ENCODE data around the gene ADAMTS2. TPM values are rescaled to one million over a fixed set of nuclear protein-coding genes. Genes with fewer than 3 reads are reported as not detected.

Gene ADAMTS2
- total and polyA plus RNA-seq, 10 donors: 4.0 to 101 (median 47.5) TPM

DNA sequence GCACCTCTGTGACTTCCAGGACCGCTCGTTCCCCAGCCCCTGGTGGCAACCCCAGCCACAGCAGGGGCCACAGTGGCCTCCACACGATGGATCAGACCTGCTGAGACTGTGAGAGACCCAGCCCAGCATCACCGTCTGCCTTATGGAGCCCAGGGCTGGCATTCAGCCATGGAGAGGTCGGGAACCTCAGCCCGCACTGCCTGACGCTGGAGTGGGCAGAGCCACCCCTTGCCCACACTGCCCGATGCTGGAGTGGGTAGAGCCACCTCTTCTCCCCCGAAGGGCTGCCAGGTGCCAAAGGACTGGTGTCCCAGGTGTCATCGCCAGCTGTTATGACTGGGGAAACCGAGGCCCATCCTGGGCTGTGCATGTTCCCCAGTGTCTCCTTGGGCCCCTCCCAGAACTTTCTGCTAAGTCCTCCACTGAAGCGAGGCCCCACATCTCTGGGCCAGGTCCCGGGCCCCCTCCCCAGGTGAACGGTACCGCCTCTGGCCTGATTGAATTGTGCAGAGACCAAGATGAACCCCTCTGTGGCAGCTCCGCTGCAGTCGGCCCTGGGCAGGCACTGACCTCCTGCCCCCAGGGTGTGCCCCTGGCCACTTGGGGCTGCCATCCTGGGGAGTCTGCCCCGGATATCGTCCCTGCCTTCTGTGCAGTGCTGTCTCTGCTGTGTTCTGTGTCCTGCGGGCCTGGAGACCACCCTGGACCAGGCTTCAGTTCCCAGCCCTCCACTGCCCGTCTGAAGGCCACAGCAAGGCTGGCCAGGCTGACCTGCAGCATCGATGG lies 137.1 kb downstream of the ADAMTS2 start:
- TF ChIP-seq, protein P1, sequence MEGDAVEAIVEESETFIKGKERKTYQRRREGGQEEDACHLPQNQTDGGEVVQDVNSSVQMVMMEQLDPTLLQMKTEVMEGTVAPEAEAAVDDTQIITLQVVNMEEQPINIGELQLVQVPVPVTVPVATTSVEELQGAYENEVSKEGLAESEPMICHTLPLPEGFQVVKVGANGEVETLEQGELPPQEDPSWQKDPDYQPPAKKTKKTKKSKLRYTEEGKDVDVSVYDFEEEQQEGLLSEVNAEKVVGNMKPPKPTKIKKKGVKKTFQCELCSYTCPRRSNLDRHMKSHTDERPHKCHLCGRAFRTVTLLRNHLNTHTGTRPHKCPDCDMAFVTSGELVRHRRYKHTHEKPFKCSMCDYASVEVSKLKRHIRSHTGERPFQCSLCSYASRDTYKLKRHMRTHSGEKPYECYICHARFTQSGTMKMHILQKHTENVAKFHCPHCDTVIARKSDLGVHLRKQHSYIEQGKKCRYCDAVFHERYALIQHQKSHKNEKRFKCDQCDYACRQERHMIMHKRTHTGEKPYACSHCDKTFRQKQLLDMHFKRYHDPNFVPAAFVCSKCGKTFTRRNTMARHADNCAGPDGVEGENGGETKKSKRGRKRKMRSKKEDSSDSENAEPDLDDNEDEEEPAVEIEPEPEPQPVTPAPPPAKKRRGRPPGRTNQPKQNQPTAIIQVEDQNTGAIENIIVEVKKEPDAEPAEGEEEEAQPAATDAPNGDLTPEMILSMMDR (IDR thresholded peaks at IDR 0.05 in 8 of 11, conservative IDR thresholded peaks at IDR 0.05 in 3 of 11): no peak
- TF ChIP-seq POLR2AphosphoS5 (IDR thresholded peaks at IDR 0.05) (no peak), POLR2A (IDR thresholded peaks at IDR 0.05) (no peak)
- intact Hi-C loops (cut with DNase I; ENCODE audit: low total_unique reads): no loop called here
- WGBS, 5 donors: 80 to 89% (median 86%) methylated on average over 12 to 22 of the region's 22 CpGs
- Histone ChIP-seq H3K9me3 (no peaks in the 10 kb centered on the region), H3K27me3 (replicated peaks in 1 of 7) (peaks cover 0 to 2% (median 0%) of the 10 kb centered on the region in 7 donors), H3K36me3 (peaks cover 0 to 26% (median 0%) of the 10 kb centered on the region in 6 donors), H3K27ac (no peak overlapping the region), H3K4me1 (peaks cover 0 to 15% (median 8%) of the 10 kb centered on the region in 6 donors), H3K4me3 (no peak overlapping the region)
- DNase-seq: no peak

DNA sequence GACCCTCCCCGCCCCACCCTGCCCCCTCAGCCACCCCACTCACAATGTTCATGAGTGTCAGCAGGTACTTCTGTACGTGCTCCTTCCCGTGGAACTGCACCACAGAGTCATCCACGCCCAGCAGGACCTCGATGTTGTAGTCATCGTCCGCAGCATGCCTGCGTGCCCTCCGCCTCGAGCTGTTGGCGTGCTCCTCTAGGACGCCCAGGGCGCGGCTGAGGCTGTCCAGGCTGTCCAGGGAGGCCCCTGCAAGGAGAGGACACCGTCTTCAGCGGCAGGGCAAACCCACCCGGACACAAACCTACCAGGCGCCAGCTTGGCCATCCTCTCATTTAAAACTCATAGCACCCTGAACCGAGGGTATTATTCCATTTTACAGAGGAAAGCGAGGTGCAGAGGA lies 137.8 kb downstream of the ADAMTS2 start:
- H3K4me3 ChIP-seq: no peak overlapping the region
- WGBS, 5 donors: 80 to 85% (median 81%) methylated on average over 10 to 20 of the region's 20 CpGs
- H3K9me3 ChIP-seq: no peaks in the 10 kb centered on the region
- intact Hi-C loops (cut with DNase I; ENCODE audit: low total_unique reads): no loop called here
- H3K27me3 ChIP-seq (replicated peaks in 1 of 7): peaks cover 0 to 6% (median 0%) of the 10 kb centered on the region in 7 donors
- peaks cover 0 to 15% (median 8%) of the 10 kb centered on the region in 6 donors for H3K4me1 ChIP-seq
- H3K36me3 ChIP-seq: peaks cover 0 to 33% (median 0%) of the 10 kb centered on the region in 6 donors
- no peak for TF ChIP-seq POLR2AphosphoS5 (IDR thresholded peaks at IDR 0.05)
- TF ChIP-seq POLR2A (IDR thresholded peaks at IDR 0.05): no peak
- TF ChIP-seq, protein P1 (IDR thresholded peaks at IDR 0.05 in 8 of 11, conservative IDR thresholded peaks at IDR 0.05 in 3 of 11): no peak
- DNase-seq: no peak
- no peak overlapping the region for H3K27ac ChIP-seq

DNA sequence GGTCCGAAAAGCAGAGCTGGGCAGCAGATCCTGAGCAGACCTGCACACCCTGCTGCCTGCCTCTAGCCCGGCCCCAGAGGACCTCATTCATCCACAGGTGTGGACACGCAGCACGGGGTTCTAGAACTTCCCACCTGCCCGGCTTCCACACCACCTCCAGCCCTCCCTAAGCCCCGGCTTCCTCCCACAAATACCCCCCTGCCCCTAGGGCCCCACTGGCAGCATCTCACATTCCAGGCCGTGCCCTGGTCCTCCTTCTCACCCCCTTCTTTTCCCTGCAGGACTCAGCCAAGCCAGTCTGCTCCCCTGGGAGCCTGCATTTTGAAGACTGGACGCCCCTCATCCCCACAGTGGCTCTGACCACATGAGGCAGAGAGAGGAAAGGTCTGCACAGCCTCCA lies 138.9 kb downstream of the ADAMTS2 start:
- H3K36me3 ChIP-seq: peaks cover 0 to 33% (median 0%) of the 10 kb centered on the region in 6 donors
- intact Hi-C loops (cut with DNase I; ENCODE audit: low total_unique reads): no loop called here
- WGBS, 5 donors: 78 to 84% (median 79%) methylated on average over 8 of the region's 8 CpGs
- no peak for DNase-seq
- H3K4me1 ChIP-seq: peaks cover 0 to 15% (median 8%) of the 10 kb centered on the region in 6 donors
- peaks cover 0 to 6% (median 0%) of the 10 kb centered on the region in 7 donors for H3K27me3 ChIP-seq (replicated peaks in 1 of 7)
- TF ChIP-seq POLR2AphosphoS5 (IDR thresholded peaks at IDR 0.05) (no peak), POLR2A (IDR thresholded peaks at IDR 0.05) (no peak)
- TF ChIP-seq, protein P1 (IDR thresholded peaks at IDR 0.05 in 8 of 11, conservative IDR thresholded peaks at IDR 0.05 in 3 of 11): no peak
- no peaks in the 10 kb centered on the region for H3K9me3 ChIP-seq
- H3K4me3 ChIP-seq: no peak overlapping the region
- H3K27ac ChIP-seq: no peak overlapping the region

DNA sequence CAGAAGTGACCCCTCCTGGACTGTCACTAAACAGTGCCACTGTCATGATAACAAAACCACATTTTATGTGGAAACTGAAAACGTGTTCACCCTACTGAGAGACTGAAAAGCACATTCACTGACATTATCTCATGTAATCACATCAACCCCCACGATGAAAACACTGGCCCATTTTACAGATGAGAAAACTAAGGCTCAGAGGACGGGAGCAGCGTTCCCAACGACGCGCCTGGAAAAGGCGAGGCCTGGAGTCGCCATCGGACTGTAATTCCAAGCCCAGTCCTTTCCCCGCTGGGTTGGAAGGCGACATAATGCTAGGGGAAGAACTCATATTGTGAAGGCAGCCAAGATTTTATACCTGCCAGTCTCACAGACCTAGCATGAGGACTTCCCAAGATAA lies 140.0 kb downstream of the ADAMTS2 start:
- TF ChIP-seq POLR2A (IDR thresholded peaks at IDR 0.05): no peak
- TF ChIP-seq, protein P1 (IDR thresholded peaks at IDR 0.05 in 8 of 11, conservative IDR thresholded peaks at IDR 0.05 in 3 of 11): no peak
- no peak for TF ChIP-seq POLR2AphosphoS5 (IDR thresholded peaks at IDR 0.05)
- no peak for DNase-seq
- peaks cover 0 to 6% (median 0%) of the 10 kb centered on the region in 7 donors for H3K27me3 ChIP-seq (replicated peaks in 1 of 7)
- peaks cover 0 to 33% (median 0%) of the 10 kb centered on the region in 6 donors for H3K36me3 ChIP-seq
- intact Hi-C loops (cut with DNase I; ENCODE audit: low total_unique reads): no loop called here
- no peak overlapping the region for H3K4me3 ChIP-seq
- no peaks in the 10 kb centered on the region for H3K9me3 ChIP-seq
- H3K4me1 ChIP-seq: peaks cover 0 to 15% (median 8%) of the 10 kb centered on the region in 6 donors
- no peak overlapping the region for H3K27ac ChIP-seq
- 78 to 84% (median 81%) methylated on average over 12 of the region's 12 CpGs for WGBS, 5 donors
